NCI-H526 treated with DMSO at 0.1 percent for 48 hours (cell line): Measurements from ENCODE around the gene GRAMD1A.
"Not testable (repeated sequence)": the region's sequence is repeated elsewhere in the genome, so short reads cannot be mapped to it uniquely, and the experiment has no call there.

Experiments used
- DNase-seq: peaks from one replicate; lab custom pipeline; 2025; lab: John Stamatoyannopoulos, UW

The GRAMD1A gene

DNA sequence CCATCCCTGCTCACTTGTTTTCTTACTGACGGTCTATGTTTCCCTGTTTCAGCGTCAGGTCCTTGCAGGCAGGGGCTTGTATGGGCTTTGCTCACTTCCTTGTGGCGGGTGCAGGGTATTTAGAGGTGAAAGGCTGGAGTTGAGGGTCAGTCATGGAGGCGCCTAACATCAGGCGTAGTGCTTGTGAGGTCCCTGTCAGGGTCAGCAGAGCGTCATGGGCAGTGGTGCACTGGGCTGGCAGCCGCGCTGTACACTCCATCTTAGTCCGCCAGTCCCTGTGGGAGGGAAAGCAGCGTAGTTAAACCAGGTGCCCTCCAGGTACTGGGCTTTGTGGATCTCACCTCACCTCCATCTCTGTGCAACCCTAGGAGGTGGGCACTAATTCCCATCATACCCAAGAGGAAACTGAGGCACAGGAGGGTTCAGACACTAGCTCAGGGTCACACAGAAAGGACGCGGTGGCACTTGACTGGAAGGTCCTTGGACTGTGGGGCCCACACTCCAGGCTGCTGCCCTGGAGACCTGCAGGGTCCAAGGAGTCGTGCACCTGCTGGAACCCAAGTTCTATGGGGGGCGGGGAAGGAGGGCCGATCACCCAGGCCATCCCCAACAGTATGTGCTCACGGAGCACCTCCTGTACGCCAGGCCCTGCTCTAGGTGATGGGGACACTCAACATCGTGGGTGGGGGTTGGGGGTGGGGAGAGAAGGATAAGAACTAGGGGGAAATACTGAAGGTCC, 4.6 kb downstream of the GRAMD1A start:
- DNase-seq = no peak

DNA sequence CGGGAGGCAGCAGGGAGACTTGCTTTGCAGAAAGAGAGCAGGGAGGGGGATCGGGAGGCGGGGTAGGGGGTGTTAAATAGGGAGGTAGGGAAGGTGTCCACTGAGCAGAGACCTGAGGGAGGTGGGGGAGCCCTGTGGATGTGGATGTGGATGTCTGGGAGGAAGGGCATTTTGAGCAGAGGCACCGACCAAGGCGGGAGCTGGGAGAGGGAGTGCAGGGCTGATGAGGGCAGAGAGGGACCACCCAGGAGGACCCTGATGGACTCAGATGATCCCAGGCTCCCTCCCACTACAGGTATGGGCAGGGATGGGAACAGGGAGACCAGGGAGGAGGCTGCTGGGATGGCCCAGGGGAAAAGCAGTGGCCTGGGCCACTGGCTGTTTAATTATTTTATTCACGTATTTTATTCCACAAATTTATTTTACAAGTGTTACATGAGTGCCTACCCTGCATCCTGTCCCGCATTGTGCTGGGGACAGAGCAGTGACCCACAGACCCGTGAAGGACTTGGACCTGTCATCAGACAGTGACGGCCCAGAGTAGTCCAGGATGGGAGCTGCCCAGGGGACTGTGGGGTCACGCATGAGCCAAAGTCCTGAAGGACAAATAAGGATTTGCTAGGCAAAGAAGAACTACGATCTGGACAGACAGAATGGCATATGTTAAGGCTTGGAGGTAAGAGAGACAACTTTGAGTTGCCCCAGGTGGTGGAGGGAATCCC, 5.3 kb downstream of the GRAMD1A start:
- no peak for DNase-seq

DNA sequence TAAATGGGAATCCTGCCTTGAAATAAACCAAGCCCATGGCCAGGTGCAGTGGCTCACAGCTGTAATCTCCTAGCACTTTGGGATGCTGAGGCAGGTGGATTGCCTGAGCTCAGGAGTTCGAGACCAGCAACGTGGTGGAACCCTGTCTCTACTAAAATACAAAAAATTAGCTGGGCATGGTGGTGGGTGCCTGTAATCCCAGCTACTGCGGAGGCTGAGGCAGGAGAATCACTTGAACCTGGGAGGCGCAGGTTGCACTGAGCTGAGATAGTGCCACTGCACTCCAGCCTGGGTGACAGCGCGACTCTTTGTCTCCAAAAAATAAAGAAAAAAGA, 5.9 kb downstream of the GRAMD1A start:
- not testable (repeated sequence) for DNase-seq

DNA sequence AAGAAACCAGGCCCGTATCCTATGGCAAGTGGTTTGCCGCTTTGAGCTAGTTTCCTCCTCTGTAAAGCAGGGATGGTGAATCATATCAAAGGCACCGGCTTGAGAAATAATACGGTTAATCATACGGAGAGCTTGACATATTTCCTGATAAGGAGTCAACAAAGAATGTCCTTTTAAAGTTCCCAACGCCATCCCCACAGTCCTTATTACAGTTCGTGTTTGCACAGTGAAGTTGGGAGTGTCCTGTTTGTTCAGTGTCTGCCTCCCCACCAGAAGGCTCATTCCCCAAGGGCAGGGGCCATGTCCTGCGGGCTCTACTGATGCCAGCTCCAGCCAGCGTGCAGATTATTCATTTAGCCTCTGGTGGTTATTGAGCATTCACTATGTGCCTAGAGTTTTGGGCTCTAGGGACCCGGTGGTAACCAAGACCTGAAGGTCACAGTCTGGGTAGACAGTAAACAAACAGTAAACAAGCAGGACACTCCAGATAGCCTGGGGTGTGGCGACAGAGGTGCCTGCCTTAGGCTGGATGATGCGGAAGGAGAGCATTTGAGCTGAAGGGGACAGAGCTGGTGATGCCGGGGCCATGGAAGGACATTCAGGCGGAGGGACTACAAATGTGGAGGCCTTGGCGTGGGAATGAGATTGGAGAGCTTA, 6.3 kb downstream of the GRAMD1A start:
- no peak for DNase-seq

DNA sequence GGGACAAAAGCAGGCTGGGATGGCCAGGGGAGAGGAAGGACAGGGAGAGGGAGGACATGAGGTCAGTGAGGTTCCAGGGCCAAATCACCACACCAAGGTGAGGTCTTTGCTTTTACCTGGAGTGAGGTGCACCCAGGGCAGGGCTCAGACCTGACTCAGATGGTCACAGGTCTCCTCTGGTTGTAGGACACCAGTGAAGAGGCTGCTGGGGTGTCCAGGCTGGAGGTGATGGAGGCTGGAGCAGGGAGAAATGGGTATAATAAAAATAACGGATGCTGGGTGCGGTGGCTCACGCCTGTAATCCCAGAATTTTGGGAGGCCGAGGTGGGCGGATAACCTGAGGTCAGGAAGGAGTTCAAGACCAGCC, 6.9 kb downstream of the GRAMD1A start:
- no peak for DNase-seq

DNA sequence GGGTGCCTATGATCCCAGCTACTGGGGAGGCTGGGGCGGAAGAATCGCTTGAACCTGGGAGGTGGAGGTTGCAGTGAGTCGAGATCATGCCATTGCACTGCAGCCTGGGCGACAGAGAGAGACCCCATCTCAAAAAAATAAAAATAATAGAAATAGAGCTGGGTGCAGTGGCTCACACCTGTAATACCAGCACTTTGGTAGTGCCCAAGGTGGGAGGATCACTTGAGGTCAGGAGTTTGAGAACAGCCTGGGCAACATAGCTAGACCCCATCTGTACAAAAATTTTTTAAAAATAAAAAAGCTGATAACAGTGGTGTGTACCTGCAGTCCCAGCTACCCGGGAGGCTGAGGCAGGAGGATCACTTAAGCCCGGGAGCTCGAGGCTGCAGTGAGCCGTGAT, 7.3 kb downstream of the GRAMD1A start:
- not testable (repeated sequence) for DNase-seq

DNA sequence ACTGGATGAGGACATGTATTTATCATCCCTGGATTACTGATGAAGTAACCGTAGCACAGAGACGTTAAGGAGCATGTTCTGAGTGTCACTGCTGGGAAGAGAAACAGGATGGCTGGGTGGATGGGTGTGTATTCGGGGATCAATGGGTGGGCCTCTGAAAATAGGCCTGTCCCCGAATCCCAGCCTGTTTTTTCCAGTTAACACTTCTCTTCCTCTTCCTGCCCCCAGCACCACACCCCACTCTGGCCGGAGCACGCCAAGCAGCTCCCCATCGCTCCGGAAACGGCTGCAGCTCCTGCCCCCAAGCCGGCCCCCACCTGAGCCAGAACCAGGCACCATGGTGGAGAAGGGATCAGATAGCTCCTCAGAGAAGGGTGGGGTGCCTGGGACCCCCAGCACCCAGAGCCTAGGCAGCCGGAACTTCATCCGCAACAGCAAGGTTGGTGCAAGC, 8.8 kb downstream of the GRAMD1A start:
- DNase-seq = no peak

DNA sequence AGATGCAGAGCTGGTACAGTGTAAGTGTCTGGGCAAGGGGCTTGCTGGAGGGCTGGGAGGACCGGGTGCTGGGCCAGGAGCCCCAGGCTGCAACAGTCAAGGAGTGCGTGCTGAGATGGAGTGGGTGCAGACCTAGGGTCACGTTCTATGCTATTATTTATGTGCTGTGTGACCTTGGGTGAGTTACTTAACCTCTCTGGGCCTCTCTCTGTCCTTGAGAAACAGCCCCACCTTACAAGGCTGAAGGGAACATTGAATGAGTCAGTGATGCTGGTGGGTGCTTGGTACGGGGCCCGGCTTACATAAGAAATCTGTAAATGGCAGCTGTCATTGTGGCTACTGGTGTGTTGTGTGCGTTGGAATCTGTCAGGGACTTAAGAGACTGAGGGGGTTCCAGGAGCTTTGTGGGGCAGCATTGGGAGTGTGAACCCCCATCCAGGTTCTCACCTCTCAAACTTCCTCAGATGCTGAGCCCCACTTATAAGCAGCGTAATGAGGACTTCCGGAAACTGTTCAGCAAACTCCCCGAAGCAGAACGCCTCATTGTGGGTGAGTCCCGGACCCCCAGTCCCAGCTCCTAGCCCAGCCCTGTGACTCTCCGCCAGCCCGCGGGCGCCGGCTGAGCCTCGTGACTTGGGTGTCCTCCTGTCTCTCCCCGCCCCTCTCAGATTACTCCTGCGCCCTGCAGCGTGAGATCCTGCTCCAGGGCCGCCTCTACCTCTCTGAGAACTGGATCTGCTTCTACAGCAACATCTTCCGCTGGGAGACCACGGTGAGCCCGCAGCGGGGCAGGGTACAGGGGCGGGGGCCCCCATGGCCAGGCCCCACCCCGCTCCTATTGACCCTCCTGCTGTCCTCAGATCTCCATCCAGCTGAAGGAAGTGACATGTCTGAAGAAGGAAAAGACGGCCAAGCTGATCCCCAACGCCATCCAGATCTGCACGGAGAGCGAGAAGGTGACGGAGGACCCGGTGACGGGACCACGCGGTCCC, 9.6 kb downstream of the GRAMD1A start:
- DNase-seq = no peak

DNA sequence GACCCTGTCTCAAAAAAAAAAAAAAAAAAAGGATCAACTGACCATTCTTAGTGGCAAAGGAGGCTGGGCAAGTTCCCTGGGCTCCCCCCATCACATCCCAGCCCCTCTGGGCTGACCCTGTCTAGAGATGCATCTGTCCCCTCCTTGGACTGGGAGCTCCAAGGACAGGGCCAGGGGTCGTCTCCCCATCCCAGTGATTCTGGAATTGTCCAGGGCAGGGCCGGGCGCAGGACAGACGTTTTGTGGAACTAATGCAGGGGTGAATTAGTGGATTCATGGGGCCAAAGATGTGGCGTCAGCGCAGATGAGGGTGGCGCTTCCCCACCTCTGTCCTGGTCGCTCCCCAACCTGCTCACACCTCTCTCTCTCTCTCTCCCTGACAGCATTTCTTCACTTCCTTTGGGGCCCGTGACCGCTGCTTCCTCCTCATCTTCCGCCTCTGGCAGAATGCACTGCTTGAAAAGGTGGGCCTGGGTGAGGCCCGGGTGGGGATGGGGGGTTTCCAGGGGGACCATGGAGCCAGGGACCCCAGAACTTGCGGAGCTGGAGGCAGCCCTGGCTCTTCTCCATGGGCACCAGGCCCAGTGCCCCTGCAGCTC, 11.1 kb downstream of the GRAMD1A start:
- no peak for DNase-seq

DNA sequence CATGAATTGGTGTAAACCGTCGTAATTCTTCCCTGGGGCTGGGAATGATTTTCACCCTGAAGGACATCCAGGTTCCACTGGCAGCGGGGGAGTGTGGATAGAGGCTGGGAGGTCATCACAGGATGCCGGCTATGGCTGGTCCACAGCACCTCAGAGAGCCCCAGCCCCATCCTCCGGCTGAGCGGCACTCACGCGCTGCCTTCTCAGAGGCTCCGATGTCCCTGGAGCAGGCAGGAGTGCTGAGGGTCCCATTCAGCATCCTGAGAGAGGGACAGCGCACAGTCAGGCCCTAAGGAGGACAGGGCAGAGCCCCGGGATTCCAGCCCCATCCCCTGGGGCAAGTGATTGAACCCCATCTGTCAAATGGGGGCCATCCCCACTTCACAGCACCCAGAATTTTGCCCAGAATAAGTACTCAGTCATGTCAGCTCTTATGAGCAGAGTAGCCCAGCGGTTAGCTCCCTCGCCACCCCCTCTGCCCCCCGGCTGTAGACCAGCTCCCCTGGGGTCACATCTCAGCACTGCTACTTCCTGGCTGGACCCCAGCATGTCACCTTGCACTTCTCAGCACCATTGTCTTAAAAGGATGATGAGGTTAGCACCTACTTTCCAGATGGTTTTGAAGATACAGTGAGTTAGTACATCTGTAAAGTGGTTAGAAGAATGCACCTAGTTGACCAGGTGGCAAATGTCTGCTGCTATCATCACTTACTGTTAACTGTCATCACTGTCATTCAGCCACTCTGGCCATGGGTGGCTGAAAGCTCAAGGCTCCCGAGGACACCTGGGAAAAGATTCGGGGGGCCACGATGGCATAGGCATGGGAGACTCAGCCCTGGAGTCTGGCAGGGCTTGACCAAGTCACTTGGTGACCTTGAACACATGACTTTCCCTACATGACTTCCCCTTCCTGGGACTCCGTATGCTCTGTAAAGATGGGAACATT, 11.9 kb downstream of the GRAMD1A start:
- no peak for DNase-seq

DNA sequence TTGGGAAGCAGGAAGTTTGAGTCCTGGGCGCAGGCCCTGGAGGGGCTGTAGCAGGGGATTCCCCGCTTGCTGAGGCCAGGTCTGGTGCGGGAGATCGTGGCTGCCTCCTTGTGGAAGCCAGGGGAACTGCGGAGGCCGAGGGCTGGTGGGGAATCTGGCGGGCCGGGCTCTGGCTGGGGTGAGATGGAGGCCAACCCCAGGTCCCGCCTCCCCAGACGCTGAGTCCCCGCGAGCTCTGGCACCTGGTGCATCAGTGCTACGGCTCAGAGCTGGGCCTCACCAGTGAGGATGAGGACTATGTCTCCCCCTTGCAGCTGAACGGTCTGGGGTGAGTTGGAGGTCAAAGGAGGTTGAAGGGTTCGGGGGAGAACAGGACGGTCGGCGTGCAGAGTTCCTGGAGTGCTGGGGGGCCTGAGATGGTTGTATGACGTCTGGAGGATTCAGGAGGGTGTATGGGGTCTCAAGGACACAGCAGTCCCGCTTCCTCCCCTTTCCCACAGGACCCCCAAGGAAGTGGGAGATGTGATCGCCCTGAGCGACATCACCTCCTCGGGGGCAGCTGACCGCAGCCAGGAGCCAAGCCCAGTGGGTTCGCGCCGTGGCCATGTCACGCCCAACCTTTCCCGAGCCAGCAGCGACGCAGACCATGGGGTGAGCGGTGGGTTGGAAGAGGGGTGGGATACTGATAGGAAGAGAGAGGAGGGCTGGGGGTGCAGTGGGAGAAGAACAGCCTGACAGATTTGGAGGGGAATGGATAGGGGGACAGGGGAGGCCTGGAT, 13.1 kb downstream of the GRAMD1A start:
- DNase-seq = peak; percentile 17

DNA sequence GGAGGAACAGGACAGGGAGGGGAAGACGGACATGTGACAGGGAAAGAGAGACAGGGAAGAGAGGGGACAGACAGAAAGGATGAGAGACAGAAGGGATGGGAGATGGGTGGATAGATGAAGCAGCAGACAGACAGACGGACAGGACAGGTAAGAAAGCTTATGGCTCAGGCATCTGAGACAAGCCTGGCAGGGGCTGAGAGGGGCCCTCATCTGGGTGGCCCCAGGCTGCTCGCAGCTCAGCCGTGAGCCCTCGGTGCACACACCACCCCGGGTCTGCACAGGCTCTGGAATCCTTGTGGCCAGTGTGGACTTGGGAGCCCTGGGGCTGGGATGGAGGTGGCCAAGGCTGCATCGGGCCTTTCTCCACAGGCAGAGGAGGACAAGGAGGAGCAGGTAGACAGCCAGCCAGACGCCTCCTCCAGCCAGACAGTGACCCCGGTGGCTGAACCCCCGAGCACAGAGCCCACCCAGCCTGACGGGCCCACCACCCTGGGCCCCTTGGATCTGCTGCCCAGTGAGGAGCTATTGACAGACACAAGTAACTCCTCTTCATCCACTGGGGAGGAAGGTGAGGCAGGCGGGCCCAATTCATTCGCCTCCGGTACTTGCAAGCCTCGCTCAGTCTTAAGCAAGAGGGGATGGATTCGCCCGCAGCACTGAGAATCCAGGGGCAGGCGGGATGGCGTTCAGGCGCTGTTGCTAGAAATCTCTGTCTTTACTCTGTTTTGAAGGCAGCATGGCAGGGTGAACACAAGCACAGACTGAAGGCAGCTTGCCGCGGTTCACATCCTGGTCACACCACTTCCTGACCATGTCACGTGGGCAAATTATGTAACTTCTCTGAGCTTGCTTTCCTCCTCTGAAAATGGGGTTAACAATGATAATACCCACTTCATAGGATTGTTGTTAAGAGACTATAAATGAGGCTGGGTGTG, 14.0 kb downstream of the GRAMD1A start:
- DNase-seq = no peak

DNA sequence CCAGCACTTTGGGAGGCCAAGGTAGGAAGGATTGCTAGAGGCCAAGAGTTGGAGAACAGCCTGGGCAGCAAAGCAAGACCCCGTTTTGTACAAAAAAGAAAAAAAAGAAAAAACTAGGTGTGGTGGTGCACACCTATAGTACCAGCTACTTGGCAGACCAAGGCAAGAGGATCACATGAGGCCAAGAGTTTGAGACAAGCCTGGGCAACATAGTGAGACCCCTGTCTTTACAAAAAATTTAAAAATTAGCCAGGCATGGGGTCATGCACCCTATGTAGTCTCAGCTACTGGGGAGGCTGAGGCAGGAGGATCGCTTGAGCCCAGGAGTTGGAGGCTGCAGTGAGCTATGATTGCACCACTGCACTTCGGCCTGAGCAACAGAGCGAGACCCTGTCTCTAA, 14.7 kb downstream of the GRAMD1A start:
- DNase-seq = not testable (repeated sequence)

DNA sequence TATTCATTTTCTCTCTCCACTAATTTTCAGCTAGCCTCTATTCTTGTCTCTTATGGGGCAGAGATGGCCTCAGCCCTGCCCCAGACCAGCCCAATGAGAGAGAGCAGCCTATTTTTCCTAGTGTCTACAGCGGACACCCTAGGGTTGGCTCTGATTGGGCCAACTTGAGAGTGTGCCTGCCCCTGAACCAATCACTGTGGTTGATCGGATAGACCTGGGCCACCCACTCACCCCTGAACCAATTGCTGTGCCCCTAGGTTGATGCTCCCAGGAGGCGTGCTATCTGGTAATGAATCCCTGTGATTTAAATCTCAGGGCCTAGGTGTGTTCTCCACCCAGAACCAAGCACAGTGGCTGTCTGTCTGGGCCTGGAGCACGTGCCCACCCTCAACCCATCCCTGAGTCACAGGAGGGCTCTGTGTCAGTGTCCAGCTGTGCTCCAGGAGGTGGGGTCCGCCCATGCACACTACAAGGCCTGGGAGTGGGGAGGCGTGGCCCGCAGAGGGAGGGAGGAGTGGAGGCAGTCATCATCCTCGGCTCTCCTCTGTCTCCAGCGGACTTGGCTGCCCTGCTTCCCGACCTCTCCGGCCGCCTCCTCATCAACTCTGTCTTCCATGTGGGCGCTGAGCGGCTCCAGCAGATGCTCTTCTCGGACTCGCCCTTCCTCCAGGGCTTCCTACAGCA, 15.3 kb downstream of the GRAMD1A start:
- no peak for DNase-seq

DNA sequence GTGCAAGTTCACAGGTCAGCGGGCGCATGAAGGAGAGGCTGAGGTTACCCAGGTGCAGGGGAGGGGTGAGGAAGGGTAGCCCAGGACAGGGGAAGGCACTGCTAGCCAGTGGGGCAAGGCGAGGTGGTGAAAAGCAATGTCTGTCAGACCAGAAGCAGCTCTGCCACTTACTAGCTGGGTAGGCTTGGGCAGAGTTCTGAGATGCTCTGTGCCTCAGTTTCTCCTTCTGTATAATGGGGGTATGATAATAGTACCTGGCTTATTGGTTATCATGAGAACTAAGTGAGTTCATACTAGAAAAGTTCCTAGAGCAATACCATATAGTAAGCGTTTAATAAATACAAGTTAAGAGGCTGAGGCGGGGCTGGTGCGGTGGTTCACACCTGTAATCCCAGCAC, 15.8 kb downstream of the GRAMD1A start:
- DNase-seq = no peak

DNA sequence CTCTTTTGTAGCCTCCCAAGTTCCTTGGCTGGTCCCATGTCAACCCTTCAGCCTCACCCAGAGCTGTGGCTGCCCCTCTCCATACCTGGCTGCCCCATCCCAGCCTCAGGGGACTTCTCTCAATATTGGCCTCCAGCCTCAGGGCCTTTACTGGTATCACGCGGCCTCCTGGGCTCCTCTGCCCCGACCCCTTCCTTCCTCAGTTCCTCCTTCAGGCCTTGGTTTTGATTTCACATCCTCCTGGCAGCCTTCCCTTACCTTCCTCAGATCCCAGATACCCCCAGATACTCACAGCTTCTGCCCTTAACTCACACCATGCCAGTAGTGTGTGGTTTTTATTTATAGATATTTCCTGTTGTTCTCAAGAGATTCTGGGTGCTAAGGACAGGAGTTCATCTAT, 17.4 kb downstream of the GRAMD1A start:
- DNase-seq = no peak

DNA sequence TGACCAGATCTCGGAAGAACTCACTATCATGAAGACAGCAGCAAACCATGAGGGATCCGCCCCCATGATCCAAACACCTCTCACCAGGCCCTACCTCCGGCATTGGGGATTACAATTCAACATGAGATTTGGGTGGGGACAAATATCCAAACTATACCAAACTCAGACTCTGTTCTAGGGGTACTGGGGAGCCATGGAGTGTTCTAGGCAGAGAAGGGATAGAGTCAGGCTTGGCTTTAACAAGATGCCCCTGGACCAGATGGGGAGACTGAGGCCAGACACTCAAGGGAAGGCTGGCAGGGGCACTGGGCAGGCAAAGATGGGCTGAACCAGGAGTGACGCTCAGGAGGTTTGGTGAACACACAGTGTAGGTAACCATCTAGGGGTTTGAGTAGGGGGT, 18.3 kb downstream of the GRAMD1A start:
- no peak for DNase-seq

DNA sequence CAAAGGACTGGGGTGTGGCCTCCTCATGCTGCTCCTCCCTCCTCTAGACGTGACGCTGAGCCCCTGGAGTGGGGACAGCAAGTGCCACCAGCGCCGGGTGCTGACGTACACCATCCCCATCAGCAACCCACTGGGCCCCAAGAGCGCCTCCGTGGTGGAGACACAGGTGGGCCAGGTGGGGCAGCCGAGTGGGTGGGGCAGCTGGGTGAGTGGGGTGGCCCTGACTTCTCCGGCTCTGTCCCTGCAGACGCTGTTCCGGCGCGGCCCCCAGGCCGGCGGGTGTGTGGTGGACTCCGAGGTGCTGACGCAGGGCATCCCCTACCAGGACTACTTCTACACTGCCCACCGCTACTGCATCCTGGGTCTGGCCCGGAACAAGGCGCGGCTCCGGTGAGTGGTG, 19.0 kb downstream of the GRAMD1A start:
- no peak for DNase-seq
